Measurements from ENCODE around the gene CADM2. TPM values are rescaled to one million over a fixed set of nuclear protein-coding genes. Genes with fewer than 3 reads are reported as not detected.

CADM2 gene
- total RNA-seq, 1 donor from 2014 or later, result 1.2 TPM

GRCh38 chr3:85161544-85161943, 202.8 kb downstream of the CADM2 start:
- intact Hi-C loops (cut with DNase I), result no loop called here
- ATAC-seq (ENCODE audit: poor library complexity) (no peak), DNase-seq (no peak)

- intact Hi-C loops (cut with DNase I), result no loop called here
- DNase-seq (no peak), ATAC-seq (ENCODE audit: poor library complexity) (no peak)
Measured at GRCh38 chr3:85162905-85163304, 204.1 kb downstream of the CADM2 start.

GRCh38 chr3:85164436-85164835, 205.6 kb downstream of the CADM2 start:
- intact Hi-C loops (cut with DNase I), result no loop called here
- no peak for ATAC-seq (ENCODE audit: poor library complexity)
- no peak for DNase-seq

GRCh38 chr3:85167576-85167975, 208.8 kb downstream of the CADM2 start:
- ATAC-seq (ENCODE audit: poor library complexity) (no peak), DNase-seq (no peak)
- intact Hi-C loops (cut with DNase I), result no loop called here

- intact Hi-C loops (cut with DNase I), result no loop called here
- no peak for ATAC-seq (ENCODE audit: poor library complexity)
- no peak for DNase-seq
Measured at GRCh38 chr3:85170646-85171045, 211.9 kb downstream of the CADM2 start.

- ATAC-seq (ENCODE audit: poor library complexity) (no peak), DNase-seq (no peak)
- intact Hi-C loops (cut with DNase I), result no loop called here
Measured at GRCh38 chr3:85171976-85172375, 213.2 kb downstream of the CADM2 start.

- no peak for ATAC-seq (ENCODE audit: poor library complexity)
- intact Hi-C loops (cut with DNase I), result no loop called here
- no peak for DNase-seq
Measured at GRCh38 chr3:85176799-85177198, 218.0 kb downstream of the CADM2 start.

GRCh38 chr3:85182975-85183752, 224.4 kb downstream of the CADM2 start:
- ATAC-seq (ENCODE audit: poor library complexity) (no peak), DNase-seq (no peak)
- intact Hi-C loops (cut with DNase I), result no loop called here

GRCh38 chr3:85185495-85185894, 226.7 kb downstream of the CADM2 start:
- DNase-seq (no peak), ATAC-seq (ENCODE audit: poor library complexity) (no peak)
- intact Hi-C loops (cut with DNase I), result no loop called here

- no peak for DNase-seq
- intact Hi-C loops (cut with DNase I), result no loop called here
- no peak for ATAC-seq (ENCODE audit: poor library complexity)
Measured at GRCh38 chr3:85189731-85190130, 230.9 kb downstream of the CADM2 start.

- DNase-seq, result no peak
- intact Hi-C loops (cut with DNase I), result no loop called here
- ATAC-seq (ENCODE audit: poor library complexity), result no peak
Measured at GRCh38 chr3:85193565-85193964, 234.8 kb downstream of the CADM2 start.

GRCh38 chr3:85208650-85209049, 249.9 kb downstream of the CADM2 start:
- intact Hi-C loops (cut with DNase I), result no loop called here
- ATAC-seq (ENCODE audit: poor library complexity) (no peak), DNase-seq (no peak)

- DNase-seq (no peak), ATAC-seq (ENCODE audit: poor library complexity) (no peak)
- intact Hi-C loops (cut with DNase I), result no loop called here
Measured at GRCh38 chr3:85210540-85210939, 251.8 kb downstream of the CADM2 start.

GRCh38 chr3:85228966-85229365, 270.2 kb downstream of the CADM2 start:
- intact Hi-C loops (cut with DNase I), result no loop called here
- ATAC-seq (ENCODE audit: poor library complexity), result no peak

GRCh38 chr3:85244091-85244490, 285.3 kb downstream of the CADM2 start:
- DNase-seq (no peak), ATAC-seq (ENCODE audit: poor library complexity) (no peak)
- intact Hi-C loops (cut with DNase I), result no loop called here

More at GRCh38 chr3:85228966-85229365, 270.2 kb downstream of the CADM2 start:
- DNase-seq, result no peak

- ATAC-seq (ENCODE audit: poor library complexity) (no peak), DNase-seq (no peak)
- intact Hi-C loops (cut with DNase I), result no loop called here
Measured at GRCh38 chr3:85244519-85244918, 285.7 kb downstream of the CADM2 start.

GRCh38 chr3:85251766-85252165, 293.0 kb downstream of the CADM2 start:
- ATAC-seq (ENCODE audit: poor library complexity) (no peak), DNase-seq (no peak)
- intact Hi-C loops (cut with DNase I), result no loop called here

- DNase-seq (no peak), ATAC-seq (ENCODE audit: poor library complexity) (no peak)
- intact Hi-C loops (cut with DNase I), result no loop called here
Measured at GRCh38 chr3:85252686-85253085, 293.9 kb downstream of the CADM2 start.

- DNase-seq, result no peak
- intact Hi-C loops (cut with DNase I), result no loop called here
- no peak for ATAC-seq (ENCODE audit: poor library complexity)
Measured at GRCh38 chr3:85254738-85255137, 295.9 kb downstream of the CADM2 start.

- intact Hi-C loops (cut with DNase I), result no loop called here
- ATAC-seq (ENCODE audit: poor library complexity) (no peak), DNase-seq (no peak)
Measured at GRCh38 chr3:85255949-85256348, 297.2 kb downstream of the CADM2 start.

GRCh38 chr3:85258326-85258725, 299.5 kb downstream of the CADM2 start:
- ATAC-seq (ENCODE audit: poor library complexity), result no peak
- intact Hi-C loops (cut with DNase I), result no loop called here
- no peak for DNase-seq

Measured in Right ventricle myocardium superior (tissue), 1 donor.